ENCODE measurements around the gene RYR2. TPM values are rescaled to one million over a fixed set of nuclear protein-coding genes. Genes with fewer than 3 reads are reported as not detected.

RYR2 gene
- polyA plus RNA-seq, 1 experiment: not detected

- ChIA-PET POLR2A (no interaction called here), CTCF (no interaction called here)
- Histone ChIP-seq H3K27ac (ENCODE audit: low read depth, low read length) (no peak overlapping the region), H3K9me3 (ENCODE audit: control insufficient read depth, insufficient read depth, low read length) (peaks cover 4% of the 10 kb centered on the region; the same call in 1 of the 2 replicates), H3K27me3 (ENCODE audit: control insufficient read depth, insufficient read depth, low read length) (no peaks in the 10 kb centered on the region), H3K4me3 (ENCODE audit: low read depth, low read length) (no peak overlapping the region)
- no peak for TF ChIP-seq CTCF (IDR thresholded peaks at IDR 0.05; ENCODE audit: low read depth, low read length)
- DNase-seq (ENCODE audit: low read depth, low spot score): no peak
Measured at GRCh38 chr1:237029850-237030535, 12.0 kb upstream of the RYR2 start.

- no peak for TF ChIP-seq CTCF (IDR thresholded peaks at IDR 0.05; ENCODE audit: low read depth, low read length)
- Histone ChIP-seq H3K9me3 (ENCODE audit: control insufficient read depth, insufficient read depth, low read length) (peaks cover 4% of the 10 kb centered on the region; the same call in 1 of the 2 replicates), H3K27me3 (ENCODE audit: control insufficient read depth, insufficient read depth, low read length) (no peaks in the 10 kb centered on the region), H3K4me3 (ENCODE audit: low read depth, low read length) (no peak overlapping the region), H3K27ac (ENCODE audit: low read depth, low read length) (no peak overlapping the region)
- no peak for DNase-seq (ENCODE audit: low read depth, low spot score)
- ChIA-PET POLR2A (no interaction called here), CTCF (no interaction called here)
Measured at GRCh38 chr1:237031480-237031879, 10.5 kb upstream of the RYR2 start.

- CTCF ChIA-PET: no interaction called here
- H3K27ac ChIP-seq (ENCODE audit: low read depth, low read length): no peak overlapping the region
Measured at GRCh38 chr1:237032029-237032428, 10.0 kb upstream of the RYR2 start.

GRCh38 chr1:237033061-237033460, 8.9 kb upstream of the RYR2 start:
- Histone ChIP-seq H3K27ac (ENCODE audit: low read depth, low read length) (no peak overlapping the region), H3K9me3 (ENCODE audit: control insufficient read depth, insufficient read depth, low read length) (no peaks in the 10 kb centered on the region), H3K4me3 (ENCODE audit: low read depth, low read length) (no peak overlapping the region), H3K27me3 (ENCODE audit: control insufficient read depth, insufficient read depth, low read length) (no peaks in the 10 kb centered on the region)
- no peak for DNase-seq (ENCODE audit: low read depth, low spot score)
- no peak for TF ChIP-seq CTCF (IDR thresholded peaks at IDR 0.05; ENCODE audit: low read depth, low read length)
- ChIA-PET POLR2A (no interaction called here), CTCF (no interaction called here)

More at GRCh38 chr1:237032029-237032428, 10.0 kb upstream of the RYR2 start:
- Histone ChIP-seq H3K4me3 (ENCODE audit: low read depth, low read length) (no peak overlapping the region), H3K27me3 (ENCODE audit: control insufficient read depth, insufficient read depth, low read length) (no peaks in the 10 kb centered on the region), H3K9me3 (ENCODE audit: control insufficient read depth, insufficient read depth, low read length) (peaks cover 4% of the 10 kb centered on the region; the same call in 1 of the 2 replicates)
- no peak for TF ChIP-seq CTCF (IDR thresholded peaks at IDR 0.05; ENCODE audit: low read depth, low read length)
- POLR2A ChIA-PET: no interaction called here
- DNase-seq (ENCODE audit: low read depth, low spot score): no peak

- CTCF ChIA-PET: no interaction called here
- DNase-seq (ENCODE audit: low read depth, low spot score): no peak
- no peak for TF ChIP-seq CTCF (IDR thresholded peaks at IDR 0.05; ENCODE audit: low read depth, low read length)
- POLR2A ChIA-PET: no interaction called here
- Histone ChIP-seq H3K4me3 (ENCODE audit: low read depth, low read length) (no peak overlapping the region), H3K27me3 (ENCODE audit: control insufficient read depth, insufficient read depth, low read length) (no peaks in the 10 kb centered on the region), H3K9me3 (ENCODE audit: control insufficient read depth, insufficient read depth, low read length) (no peaks in the 10 kb centered on the region), H3K27ac (ENCODE audit: low read depth, low read length) (no peak overlapping the region)
Measured at GRCh38 chr1:237033804-237034203, 8.2 kb upstream of the RYR2 start.

Data from AG04450 (cell line).